OCI-LY1 (cell line): ENCODE data around the gene AMER3.

Experiments
- H2AFZ ChIP-seq: fragments of 200-600 bp; sonication (generic), shearing (Covaris generic); 2 replicates; pipeline ENCODE4 v1.6.0; 2014; ENCODE audit warnings: antibody characterized with exemption, mild to moderate bottlenecking, low read length
- H3F3A ChIP-seq: fragments of 200-600 bp; sonication (generic), shearing (Covaris generic); 2 replicates; pipeline ENCODE4 v1.6.0; 2014; ENCODE audit warnings: mild to moderate bottlenecking, antibody characterized with exemption, low read length, moderate library complexity; ENCODE audit not compliant: insufficient read depth
- H3K27ac ChIP-seq: fragments of 200-600 bp; sonication (generic); 2 replicates; pipeline ENCODE4 v1.5.1; 2014; ENCODE audit warnings: low read length, mixed run types, mild to moderate bottlenecking, low read depth; ENCODE audit not compliant: poor library complexity, severe bottlenecking
- H3K27me3 ChIP-seq: fragments of 200-600 bp; sonication (generic); 2 replicates; pipeline ENCODE4 v1.6.0; 2014; ENCODE audit warnings: antibody characterized with exemption, mild to moderate bottlenecking, low read length, moderate library complexity; ENCODE audit not compliant: insufficient read depth
- H3K36me3 ChIP-seq: fragments of 200-600 bp; sonication (generic); 2 replicates; pipeline ENCODE4 v1.6.1; 2014; ENCODE audit warnings: mild to moderate bottlenecking, antibody characterized with exemption, low read length, moderate library complexity, mixed read lengths; ENCODE audit not compliant: insufficient read depth
- H3K4me1 ChIP-seq: fragments of 200-600 bp; sonication (generic); 2 replicates; pipeline ENCODE4 v1.5.1; 2014; ENCODE audit warnings: mild to moderate bottlenecking, low read length, moderate library complexity; ENCODE audit not compliant: insufficient read depth, severe bottlenecking
- H3K4me2 ChIP-seq: fragments of 200-600 bp; sonication (generic), shearing (Covaris generic); 2 replicates; pipeline ENCODE4 v1.6.1; 2014; ENCODE audit warnings: low read length
- H3K4me3 ChIP-seq: fragments of 200-600 bp; sonication (generic); 2 replicates; pipeline ENCODE4 v1.5.1; 2014; ENCODE audit warnings: low read length, low read depth, mild to moderate bottlenecking, mixed read lengths; ENCODE audit not compliant: poor library complexity, severe bottlenecking
- H3K79me2 ChIP-seq: fragments of 200-600 bp; shearing (Covaris generic); 2 replicates; pipeline ENCODE4 v1.6.1; 2016; ENCODE audit warnings: mixed run types, low read length, mixed read lengths; ENCODE audit not compliant: insufficient read depth
- H3K9ac ChIP-seq: fragments of 200-600 bp; sonication (generic), shearing (Covaris generic); 2 replicates; pipeline ENCODE4 v1.6.1; 2014; ENCODE audit warnings: mild to moderate bottlenecking, low read length, mixed read lengths
- H3K9me2 ChIP-seq: fragments of 200-600 bp; sonication (generic), shearing (Covaris generic); 2 replicates; pipeline ENCODE4 v1.6.1; 2014; ENCODE audit warnings: low read depth, mild to moderate bottlenecking, low read length, mixed read lengths
- H3K9me3 ChIP-seq: fragments of 200-600 bp; shearing (Covaris generic); 2 replicates; pipeline ENCODE4 v1.6.1; 2014; ENCODE audit warnings: low read length, mixed read lengths
- H4K20me1 ChIP-seq: fragments of 200-600 bp; sonication (generic), shearing (Covaris generic); 2 replicates; pipeline ENCODE4 v1.6.0; 2016; ENCODE audit warnings: mild to moderate bottlenecking, low read length; ENCODE audit not compliant: insufficient read depth
- EZH2 ChIP-seq: fragments of 200-600 bp; sonication (generic), shearing (Covaris generic); IDR thresholded peaks from 2 replicates; pipeline ENCODE4 v1.8.0; 2017; ENCODE audit warnings: borderline replicate concordance, mixed run types, mild to moderate bottlenecking, antibody characterized with exemption, low read length, moderate library complexity, mixed read lengths
- TF ChIP-seq, protein P1 (sequence below): fragments of 200-600 bp; sonication (generic), shearing (Covaris generic); IDR thresholded peaks from 2 replicates; pipeline ENCODE4 v1.5.1; 2017; ENCODE audit warnings: mild to moderate bottlenecking, antibody characterized with exemption, low read length, moderate library complexity, mixed read lengths

AMER3 gene

DNA sequence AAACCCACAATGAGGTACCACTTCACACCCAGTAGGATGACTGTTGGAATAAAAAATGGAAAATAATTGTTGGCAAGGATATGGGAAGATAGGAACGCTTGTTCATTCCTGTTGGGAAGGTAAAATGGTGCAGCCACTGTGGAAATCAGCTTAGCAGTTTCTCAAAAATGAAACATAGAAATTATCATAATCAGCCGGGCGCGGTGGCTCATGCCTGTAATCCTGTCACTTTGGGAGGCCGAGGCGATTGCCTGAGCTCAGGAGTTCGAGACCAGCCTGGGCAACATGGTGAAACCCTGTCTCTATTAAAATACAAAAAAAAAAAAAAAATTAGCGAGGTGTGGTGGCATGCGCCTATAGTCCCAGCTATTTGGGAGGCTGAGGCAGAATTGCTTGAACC, 23.4 kb downstream of the AMER3 start:
- H3K27ac ChIP-seq, result no peak overlapping the region
- H4K20me1 ChIP-seq, result no peaks in the 10 kb centered on the region
- H3K36me3 ChIP-seq, result no peaks in the 10 kb centered on the region
- no peaks in the 10 kb centered on the region for H3K79me2 ChIP-seq
- H3K9me2 ChIP-seq, result no peaks in the 10 kb centered on the region
- no peak overlapping the region for H3K4me2 ChIP-seq
- no peaks in the 10 kb centered on the region for H3K27me3 ChIP-seq
- H3K9me3 ChIP-seq, result no peaks in the 10 kb centered on the region
- H3K4me1 ChIP-seq, result no peaks in the 10 kb centered on the region
- H2AFZ ChIP-seq, result no peak overlapping the region
- no peak overlapping the region for H3K9ac ChIP-seq
- TF ChIP-seq, protein P1, sequence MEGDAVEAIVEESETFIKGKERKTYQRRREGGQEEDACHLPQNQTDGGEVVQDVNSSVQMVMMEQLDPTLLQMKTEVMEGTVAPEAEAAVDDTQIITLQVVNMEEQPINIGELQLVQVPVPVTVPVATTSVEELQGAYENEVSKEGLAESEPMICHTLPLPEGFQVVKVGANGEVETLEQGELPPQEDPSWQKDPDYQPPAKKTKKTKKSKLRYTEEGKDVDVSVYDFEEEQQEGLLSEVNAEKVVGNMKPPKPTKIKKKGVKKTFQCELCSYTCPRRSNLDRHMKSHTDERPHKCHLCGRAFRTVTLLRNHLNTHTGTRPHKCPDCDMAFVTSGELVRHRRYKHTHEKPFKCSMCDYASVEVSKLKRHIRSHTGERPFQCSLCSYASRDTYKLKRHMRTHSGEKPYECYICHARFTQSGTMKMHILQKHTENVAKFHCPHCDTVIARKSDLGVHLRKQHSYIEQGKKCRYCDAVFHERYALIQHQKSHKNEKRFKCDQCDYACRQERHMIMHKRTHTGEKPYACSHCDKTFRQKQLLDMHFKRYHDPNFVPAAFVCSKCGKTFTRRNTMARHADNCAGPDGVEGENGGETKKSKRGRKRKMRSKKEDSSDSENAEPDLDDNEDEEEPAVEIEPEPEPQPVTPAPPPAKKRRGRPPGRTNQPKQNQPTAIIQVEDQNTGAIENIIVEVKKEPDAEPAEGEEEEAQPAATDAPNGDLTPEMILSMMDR, result no peak
- TF ChIP-seq EZH2, result no peak
- no peak overlapping the region for H3K4me3 ChIP-seq
- H3F3A ChIP-seq, result no peaks in the 10 kb centered on the region

DNA sequence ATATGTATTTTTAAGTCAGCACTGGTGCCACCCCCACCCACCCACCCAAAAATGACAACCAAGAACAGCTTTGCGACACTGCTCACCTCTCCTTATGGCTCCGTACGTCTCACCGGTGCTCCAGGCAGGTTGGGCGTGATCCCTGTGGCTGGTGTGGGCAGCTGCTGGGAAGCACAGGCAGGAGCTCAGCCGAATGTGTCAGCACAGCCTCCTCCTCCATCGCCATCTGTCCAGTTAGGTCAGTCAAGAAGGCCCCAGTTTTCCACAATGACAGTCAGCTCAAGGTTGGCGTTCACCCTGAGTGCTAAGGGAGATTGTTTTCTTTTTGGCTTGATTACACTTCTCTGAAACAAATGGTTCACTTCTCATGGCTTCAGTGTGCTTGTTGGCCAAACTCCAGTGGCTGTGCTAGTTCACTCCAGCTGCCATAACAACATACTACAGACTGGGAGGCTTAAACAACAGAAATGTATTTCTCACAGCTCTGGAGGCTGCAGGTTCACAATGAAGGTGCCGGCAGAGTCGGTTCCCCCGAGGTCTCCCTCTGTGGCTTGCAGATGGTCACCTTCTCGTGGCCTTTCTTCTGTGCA, 30.2 kb downstream of the AMER3 start:
- no peaks in the 10 kb centered on the region for H3K79me2 ChIP-seq
- H3K9ac ChIP-seq, result no peak overlapping the region
- H4K20me1 ChIP-seq, result no peaks in the 10 kb centered on the region
- no peaks in the 10 kb centered on the region for H3F3A ChIP-seq
- no peaks in the 10 kb centered on the region; the same call in 1 of the 2 replicates for H3K27me3 ChIP-seq
- H3K9me3 ChIP-seq, result no peaks in the 10 kb centered on the region
- H2AFZ ChIP-seq, result no peak overlapping the region
- H3K4me2 ChIP-seq, result no peak overlapping the region
- no peak overlapping the region for H3K27ac ChIP-seq
- TF ChIP-seq EZH2, result no peak
- TF ChIP-seq, protein P1, result no peak
- no peaks in the 10 kb centered on the region for H3K36me3 ChIP-seq
- no peaks in the 10 kb centered on the region for H3K4me1 ChIP-seq
- H3K4me3 ChIP-seq, result no peak overlapping the region
- no peaks in the 10 kb centered on the region for H3K9me2 ChIP-seq

DNA sequence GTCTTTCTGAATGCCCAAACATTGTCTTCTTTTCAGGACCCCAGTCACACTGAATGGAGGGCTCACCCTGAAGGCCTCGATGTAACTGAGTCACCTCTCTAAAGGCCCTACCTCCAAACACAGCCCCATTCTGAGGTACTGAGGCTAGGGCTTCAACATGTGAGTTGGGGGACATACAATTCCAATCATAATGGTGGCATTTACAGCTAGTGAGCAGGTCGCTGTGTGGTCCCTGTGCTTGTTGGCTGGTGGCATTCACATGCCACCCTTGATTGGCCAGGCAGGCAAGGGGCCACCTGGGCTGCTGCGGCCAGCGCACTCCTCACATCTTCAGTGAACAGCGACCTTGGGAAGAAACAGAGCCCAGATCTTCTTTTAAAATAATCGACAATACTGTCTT, 30.7 kb downstream of the AMER3 start:
- H3K79me2 ChIP-seq, result no peaks in the 10 kb centered on the region
- H3K9ac ChIP-seq, result no peak overlapping the region
- no peaks in the 10 kb centered on the region for H3K36me3 ChIP-seq
- H3K27me3 ChIP-seq, result no peaks in the 10 kb centered on the region; the same call in 1 of the 2 replicates
- no peak overlapping the region for H3K4me2 ChIP-seq
- no peaks in the 10 kb centered on the region for H3F3A ChIP-seq
- H2AFZ ChIP-seq, result no peak overlapping the region
- no peaks in the 10 kb centered on the region for H4K20me1 ChIP-seq
- H3K4me3 ChIP-seq, result no peak overlapping the region
- TF ChIP-seq, protein P1, result no peak
- TF ChIP-seq EZH2, result no peak
- H3K9me2 ChIP-seq, result no peaks in the 10 kb centered on the region
- H3K9me3 ChIP-seq, result no peaks in the 10 kb centered on the region
- no peaks in the 10 kb centered on the region for H3K4me1 ChIP-seq
- no peak overlapping the region for H3K27ac ChIP-seq
